K562 (cell line): Measurements from ENCODE around the gene UBE2I. TPM values are rescaled to one million over a fixed set of nuclear protein-coding genes. Genes with fewer than 3 reads are reported as not detected.

Experiments used
- ATAC-seq: fragments of 200-7000 bp; cut with Tn5 transposase; 3 replicates; pipeline ENCODE4 v1.9.1; 2020; ENCODE audit warnings: moderate library complexity
- BruUV-seq: library from RNA; stranded (reverse); fragments of 400-500 nt; replicated peaks from 2 replicates; lab custom pipeline; 2021; lab: Mats Ljungman, UMichigan
- CTCF ChIA-PET: fragments of 300-600 bp; formaldehyde crosslinking; extraction: SDS; loops from one replicate; lab custom pipeline; 2021; ENCODE audit warnings: low intra/inter-chr PET ratio; lab: Yijun Ruan, JAX
- POLR2A ChIA-PET: fragments of 300-600, 350-650 bp; sonication (Branson Sonifier 250); formaldehyde crosslinking; extraction: SDS; loops from one replicate; lab custom pipeline; 2021; ENCODE audit warnings: antibody characterized with exemption, inconsistent platforms; lab: Yijun Ruan, JAX
- DNase-seq, 4 experiments: peaks; one replicate each; pipeline versions ENCODE4 v3.0.0 to v3.0.0-alpha.2; 2011 to 2018; ENCODE audit warnings: low spot score in 3 of 4, mixed read lengths in 3 of 4; ENCODE audit errors: extremely low read depth in 1 of 4
- FAIRE-seq: peaks from 2 replicates; lab custom pipeline; 2011; peaks lifted over from hg19 to GRCh38; lab: Jason Lieb, UNC
- H2AFZ ChIP-seq: 2 replicates; pipeline ENCODE4 v1.6.0; 2011; ENCODE audit warnings: low read depth, low read length, control low read depth, inconsistent platforms
- H3K27ac ChIP-seq: fragments of 200-600 bp; 3 replicates; pipeline ENCODE4 v1.8.0; 2011; ENCODE audit warnings: low read depth, mild to moderate bottlenecking, control low read depth, inconsistent platforms, low read length, moderate library complexity, mixed read lengths; ENCODE audit errors: extremely low read depth
- H3K27me3 ChIP-seq, 2 experiments: fragments of 300-600 bp in 1 of 2; 2 replicates in 1 of 2; 3 replicates in 1 of 2; pipeline versions ENCODE4 v1.6.0 to v1.8.0; 2011; ENCODE audit warnings: inconsistent platforms in 2 of 2, low read length in 2 of 2, mild to moderate bottlenecking in 1 of 2, mixed read lengths in 1 of 2, moderate library complexity in 1 of 2; ENCODE audit not compliant: control insufficient read depth in 2 of 2, insufficient read depth in 2 of 2
- H3K36me3 ChIP-seq: fragments of 300-600 bp; 3 replicates; pipeline ENCODE4 v1.8.0; 2011; ENCODE audit warnings: mild to moderate bottlenecking, low read length, inconsistent platforms; ENCODE audit not compliant: control insufficient read depth, insufficient read depth
- H3K4me1 ChIP-seq, 2 experiments: fragments of 200-600 bp in 1 of 2; replicated peaks in 1 of 2; 2 replicates in 1 of 2; 3 replicates in 1 of 2; pipeline versions ENCODE4 v1.5.1 to v1.8.0; 2011; ENCODE audit warnings: inconsistent platforms in 2 of 2, low read length in 2 of 2, mild to moderate bottlenecking in 1 of 2, mixed read lengths in 1 of 2, moderate library complexity in 1 of 2; ENCODE audit not compliant: control insufficient read depth in 2 of 2, insufficient read depth in 2 of 2
- H3K4me2 ChIP-seq: 2 replicates; pipeline ENCODE4 v1.6.1; 2011; ENCODE audit warnings: low read length, control low read depth, inconsistent platforms, mixed read lengths; ENCODE audit not compliant: insufficient read depth
- H3K4me3 ChIP-seq: fragments of 200-600 bp; sonication (generic), shearing (Covaris generic); 2 replicates; pipeline ENCODE4 v1.5.1; 2016; ENCODE audit warnings: control low read depth, inconsistent platforms
- H3K79me2 ChIP-seq: fragments of 200-600 bp; 3 replicates; pipeline ENCODE4 v1.8.0; 2011; ENCODE audit warnings: low read length, inconsistent platforms; ENCODE audit not compliant: control insufficient read depth, insufficient read depth
- H3K9ac ChIP-seq, 2 experiments: 2 replicates each; pipeline versions ENCODE4 v1.6.0 to v1.6.1; 2011; ENCODE audit warnings: low read depth in 2 of 2, low read length in 2 of 2, control low read depth in 1 of 2, inconsistent platforms in 1 of 2, mild to moderate bottlenecking in 1 of 2, mixed read lengths in 1 of 2; ENCODE audit not compliant: insufficient read depth in 1 of 2
- H3K9me1 ChIP-seq: one replicate; pipeline ENCODE4 v1.6.0; 2011; ENCODE audit warnings: inconsistent platforms, mild to moderate bottlenecking, low read length, moderate library complexity; ENCODE audit not compliant: control insufficient read depth, insufficient read depth
- H3K9me3 ChIP-seq: replicated peaks from 2 replicates; pipeline ENCODE4 v1.5.1; 2011; ENCODE audit warnings: low read depth, low read length, inconsistent platforms; ENCODE audit not compliant: control insufficient read depth, insufficient read depth
- H4K20me1 ChIP-seq: replicated peaks from 2 replicates; pipeline ENCODE4 v1.6.1; 2011; ENCODE audit warnings: low read length, inconsistent platforms, mixed read lengths; ENCODE audit not compliant: control insufficient read depth, insufficient read depth
- ARID1B ChIP-seq: fragments of 450-650 bp; IDR thresholded peaks from 2 replicates; pipeline ENCODE4 v1.6.1; 2016; ENCODE audit warnings: antibody characterized with exemption, mild to moderate bottlenecking, inconsistent platforms
- EP400 ChIP-seq: fragments of 450-650 bp; IDR thresholded peaks from 2 replicates; pipeline ENCODE4 v1.6.1; 2017; ENCODE audit warnings: antibody characterized with exemption, mild to moderate bottlenecking, moderate library complexity
- ESRRA ChIP-seq: fragments of 450-650 bp; IDR thresholded peaks from 2 replicates; pipeline ENCODE4 v1.6.1; 2014; ENCODE audit warnings: low read depth, mild to moderate bottlenecking, moderate library complexity, borderline replicate concordance
- FOS ChIP-seq: IDR thresholded peaks from 3 replicates; pipeline ENCODE4 v1.6.1; 2011; ENCODE audit not compliant: insufficient read length; ENCODE audit errors: extremely low read depth
- FUS ChIP-seq: fragments of 200-400 bp; formaldehyde crosslinking; optimal IDR thresholded peaks from 2 replicates; pipeline ENCODE3; 2017; ENCODE audit warnings: low read depth, low read length
- GTF2A2 ChIP-seq: IDR thresholded peaks from 2 replicates; pipeline ENCODE4 v1.6.1; 2016; ENCODE audit warnings: mild to moderate bottlenecking, missing genetic modification characterization, missing compliant biosample characterization
- HDAC8 ChIP-seq: fragments of 450-650 bp; IDR thresholded peaks from 2 replicates; pipeline ENCODE4 v1.6.1; 2016; ENCODE audit warnings: mild to moderate bottlenecking, missing genetic modification characterization, moderate library complexity, missing compliant biosample characterization
- HNRNPUL1 ChIP-seq: fragments of 200-400 bp; formaldehyde crosslinking; IDR thresholded peaks from 2 replicates; pipeline ENCODE4 v1.6.1; 2017; ENCODE audit warnings: low read length
- RB1 ChIP-seq: fragments of 450-650 bp; IDR thresholded peaks from 2 replicates; pipeline ENCODE4 v1.6.1; 2017; ENCODE audit warnings: low read depth, mild to moderate bottlenecking
- SPI1 ChIP-seq: IDR thresholded peaks from 2 replicates; pipeline ENCODE4 v1.6.1; 2011; ENCODE audit warnings: low read depth, low read length, control low read depth, borderline replicate concordance
- ZBTB49 ChIP-seq: sonication (generic); formaldehyde crosslinking; IDR thresholded peaks from 2 replicates; pipeline ENCODE4 v1.8.0; 2022; ENCODE audit warnings: missing genetic modification reagents, mild to moderate bottlenecking, borderline replicate concordance
- ZMIZ1 ChIP-seq, 2 experiments: fragments of 150-350 bp in 1 of 2; IDR thresholded peaks; 2 replicates each; pipeline ENCODE4 v1.6.1; 2012 to 2016; ENCODE audit warnings: low read depth in 2 of 2, low read length in 2 of 2, mild to moderate bottlenecking in 1 of 2, moderate library complexity in 1 of 2
- ZNF282 ChIP-seq: sonication (generic); formaldehyde crosslinking; IDR thresholded peaks from 2 replicates; pipeline ENCODE4 v1.8.1; 2023; ENCODE audit warnings: missing genetic modification reagents
- ZNF431 ChIP-seq: sonication (generic); formaldehyde crosslinking; IDR thresholded peaks from 2 replicates; pipeline ENCODE4 v1.8.0; 2022; ENCODE audit warnings: mild to moderate bottlenecking, missing genetic modification reagents
- WGBS: fragments of 100-300 bp; shearing (Covaris generic); methylation state at CpG from one replicate; pipeline ENCODE4 v1.1.6; 2016; ENCODE audit warnings: low coverage, mixed read lengths; ENCODE audit not compliant: insufficient coverage; ENCODE audit errors: missing lambda C conversion rate; 5-methylcytosine and 5-hydroxymethylcytosine counted together
- in situ Hi-C: fragments of 300-500 bp; cut with MboI; formaldehyde crosslinking; loops from 4 replicates; pipeline ENCODE4 v1.15.0; 2018; ENCODE audit warnings: inconsistent platforms, mixed read lengths
- intact Hi-C: fragments of 100-400 bp; cut with micrococcal nuclease; formaldehyde crosslinking; loops from 2 replicates; pipeline ENCODE4 v1.14.2; 2022
- polyA plus RNA-seq, 8 experiments: library from polyadenylated mRNA; depleted of rRNA in 4 of 8; stranded (reverse) in 5 of 8; unstranded in 3 of 8; fragments of >200 nt; fragmentation: Nextera tagmentation in 2 of 8; fragmentation: Illumina TruSeq in 1 of 8; extraction: Ambion mirVana in 2 of 8; extraction: Trizol in 1 of 8; gene quantifications; 2 replicates each; pipeline versions ENCODE4 v1.2.1 to v1.2.3, GENCODE V29; 2011 to 2014; ENCODE audit warnings: inconsistent platforms in 1 of 8, missing spikeins in 1 of 8
- total RNA-seq, 7 experiments: library from RNA; depleted of rRNA in 6 of 7; stranded (reverse); fragments of >200 nt in 6 of 7; fragmentation: Illumina TruSeq in 2 of 7; extraction: Trizol in 2 of 7; gene quantifications; 2 replicates each; pipeline versions ENCODE4 v1.2.1 to v1.2.3, GENCODE V29; 2011 to 2021; ENCODE audit warnings: low replicate concordance in 1 of 7

Gene UBE2I
- total and polyA plus RNA-seq, 9 of the 15 experiments (the other 6 are each of a cell fraction or from before 2014, with no cell fraction given), result 36.6 to 254 (median 104) TPM

- ChIA-PET POLR2A (interaction anchor here (3.0 kb wide), 1 partner anchor 38 kb away, joined by 21 read pairs; no protein-coding TSS in a partner anchor), CTCF (no interaction called here)
- no peak for DNase-seq
These were observed 31.5 kb downstream of the UBE2I start for GRCh38 chr16:1340730-1341494.

More at GRCh38 chr16:1340730-1341494, 31.5 kb downstream of the UBE2I start:
- H2AFZ ChIP-seq, result no peak overlapping the region
- no peaks in the 10 kb centered on the region for H3K9me1 ChIP-seq
- BruUV-seq, result no TSS peak
- H3K4me3 ChIP-seq, result no peak overlapping the region
- H3K27ac ChIP-seq, result no peak overlapping the region
- 56% methylated on average over 24 of the region's 36 CpGs for WGBS
- no peaks in the 10 kb centered on the region for H3K79me2 ChIP-seq
- FAIRE-seq (no peak), ATAC-seq (no peak)
- peaks cover 6 to 91% of the 10 kb centered on the region in 2 experiments for H3K4me1 ChIP-seq
- no peaks in the 10 kb centered on the region for H3K36me3 ChIP-seq
- H4K20me1 ChIP-seq, result peaks cover 14% of the 10 kb centered on the region
- intact Hi-C loops, result loop anchor here (10.0 kb wide), 1 partner anchor 46 kb away; no protein-coding TSS in a partner anchor
- no peak overlapping the region for H3K4me2 ChIP-seq
- H3K9ac ChIP-seq, result no peak overlapping the region; a peak in 1 of 4 replicates
- peaks cover 0 to 4% of the 10 kb centered on the region in 2 experiments; a peak in 1 of 5 replicates for H3K27me3 ChIP-seq
- no peaks in the 10 kb centered on the region for H3K9me3 ChIP-seq
- in situ Hi-C loops, result no loop called here
- no peak for TF ChIP-seq HDAC8 (tag)
- no peak for TF ChIP-seq GTF2A2
- TF ChIP-seq SPI1, result 0 out of 2 replicates have a peak, but pooled peaks have one; percentile 2
- no peak for TF ChIP-seq ESRRA
- no peak for TF ChIP-seq HNRNPUL1
- TF ChIP-seq RB1, result no peak
- TF ChIP-seq ARID1B, result no peak
- no peak for TF ChIP-seq ZNF431 (CRISPR knock-in tag)
- no peak for TF ChIP-seq EP400
- TF ChIP-seq FOS, result no peak
- TF ChIP-seq ZBTB49 (CRISPR knock-in tag), result no peak
- 0 out of 2 replicates have a peak, but pooled peaks have one; percentile 28 for TF ChIP-seq ZNF282
- TF ChIP-seq FUS, result no peak
- TF ChIP-seq ZMIZ1 (IDR thresholded peaks at IDR 0.05; ENCODE audit: low read depth in 2 of 2, low read length in 2 of 2), result no peak
- TF ChIP-seq, all 486 proteins: peak for 2
